HG03039 (cell line): ENCODE data around the gene LAMA1.
"Not testable (repeated sequence)": the region's sequence is repeated elsewhere in the genome, so short reads cannot be mapped to it uniquely, and the experiment has no call there.

Source experiments
- ATAC-seq: cut with Tn5 transposase; IDR thresholded peaks from one replicate; pipeline ENCODE4 v1.9.1; 2021; ENCODE audit warnings: mild to moderate bottlenecking, moderate library complexity; ENCODE audit not compliant: unreplicated experiment

Gene LAMA1

GRCh38 chr18:6954501-6954900 lies 163.1 kb downstream of the LAMA1 start:
- ATAC-seq = no peak

GRCh38 chr18:6951336-6952090 lies 166.1 kb downstream of the LAMA1 start:
- ATAC-seq = no peak

DNA sequence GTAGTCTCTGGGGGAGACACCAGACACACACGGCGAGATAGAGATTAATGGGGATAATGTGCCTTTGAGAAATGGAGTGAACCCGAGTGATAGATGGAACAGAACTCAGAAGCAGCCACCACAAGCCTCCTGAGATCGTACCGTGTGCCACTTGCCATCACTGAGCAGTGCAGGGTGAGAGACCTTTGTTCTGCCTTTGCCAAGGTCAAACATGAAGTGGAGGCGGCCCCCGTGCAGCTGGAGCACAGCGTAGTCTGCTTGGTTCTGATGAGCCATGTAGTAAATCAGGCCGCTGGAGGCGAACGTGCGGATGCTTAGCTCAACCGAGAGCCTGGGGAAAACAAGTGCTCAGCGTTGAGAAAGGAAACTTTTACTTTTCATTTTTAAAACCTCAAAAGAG lies 167.0 kb downstream of the LAMA1 start:
- no peak for ATAC-seq

DNA sequence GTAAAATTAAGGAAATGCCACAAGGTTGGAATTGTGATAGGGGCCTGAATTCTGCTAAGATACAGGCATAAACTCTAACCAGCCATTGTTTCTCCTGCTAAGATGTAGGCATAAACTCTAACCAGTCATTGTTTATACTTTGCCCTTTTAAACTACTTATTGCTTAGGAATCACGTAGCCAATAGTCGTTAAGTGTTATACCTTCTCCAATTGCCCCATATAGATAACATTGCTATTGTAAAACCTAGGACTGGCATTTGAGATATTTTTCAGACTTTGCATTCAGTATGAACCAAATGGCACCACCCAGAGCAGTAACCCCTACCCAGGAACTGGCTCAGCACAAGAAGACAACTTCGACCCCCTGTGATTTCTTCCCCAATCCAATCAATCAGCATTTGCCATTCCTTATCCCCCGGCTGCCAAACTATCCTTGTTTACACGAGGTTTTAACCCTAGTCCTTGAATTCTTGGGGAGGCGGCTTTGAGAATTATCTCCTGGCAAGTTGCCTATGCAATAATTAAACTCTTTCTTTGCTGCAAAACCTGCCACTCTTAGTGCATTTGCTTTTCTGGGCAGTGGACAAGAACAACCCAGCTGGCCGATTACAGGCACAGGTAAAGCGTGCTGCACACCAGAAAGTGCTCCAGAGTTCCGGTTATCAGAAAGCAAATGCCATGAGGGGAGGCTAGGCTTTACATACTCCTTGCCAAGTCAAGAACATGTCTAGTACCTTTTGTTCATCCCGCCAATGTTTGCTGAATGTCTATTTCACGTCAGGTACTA lies 167.6 kb downstream of the LAMA1 start:
- no peak for ATAC-seq

DNA sequence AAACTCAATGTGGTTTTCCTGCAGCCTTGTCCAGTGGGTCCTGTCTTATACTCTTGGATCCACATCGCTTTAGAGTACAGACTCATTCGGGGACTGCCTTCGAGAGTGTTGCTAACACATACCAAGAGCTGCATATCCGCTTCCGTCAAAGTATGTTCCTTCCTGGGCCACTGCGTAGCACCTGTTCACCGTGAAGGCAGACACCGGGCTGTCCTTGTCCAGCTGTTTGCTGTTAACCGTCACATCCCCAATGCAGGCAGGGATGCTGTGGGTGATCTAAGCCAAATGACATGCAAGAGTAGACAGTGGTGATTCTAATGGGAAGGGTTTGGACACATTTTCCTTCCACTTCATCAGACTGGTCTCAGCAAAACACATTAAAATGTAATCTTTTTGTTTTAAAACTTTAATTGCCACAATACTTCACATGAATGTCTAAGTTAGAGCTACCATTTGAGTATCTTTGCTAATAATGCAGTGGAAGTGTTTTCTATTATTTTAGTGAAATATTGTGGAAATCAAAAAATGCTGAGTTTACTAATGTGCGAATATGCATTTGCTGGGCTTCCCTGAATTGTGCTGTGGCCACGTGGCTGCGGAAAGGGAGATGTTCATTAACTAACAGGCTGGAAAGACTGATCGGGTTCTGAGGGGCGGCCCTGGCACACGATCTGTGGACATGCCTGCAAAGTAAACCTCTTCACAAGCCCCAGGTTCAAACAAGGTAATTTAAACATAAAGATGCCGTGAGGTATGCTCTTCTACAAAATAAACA lies 169.1 kb downstream of the LAMA1 start:
- no peak for ATAC-seq

- ATAC-seq = no peak
Measured at GRCh38 chr18:6947338-6948030, 170.1 kb downstream of the LAMA1 start.

DNA sequence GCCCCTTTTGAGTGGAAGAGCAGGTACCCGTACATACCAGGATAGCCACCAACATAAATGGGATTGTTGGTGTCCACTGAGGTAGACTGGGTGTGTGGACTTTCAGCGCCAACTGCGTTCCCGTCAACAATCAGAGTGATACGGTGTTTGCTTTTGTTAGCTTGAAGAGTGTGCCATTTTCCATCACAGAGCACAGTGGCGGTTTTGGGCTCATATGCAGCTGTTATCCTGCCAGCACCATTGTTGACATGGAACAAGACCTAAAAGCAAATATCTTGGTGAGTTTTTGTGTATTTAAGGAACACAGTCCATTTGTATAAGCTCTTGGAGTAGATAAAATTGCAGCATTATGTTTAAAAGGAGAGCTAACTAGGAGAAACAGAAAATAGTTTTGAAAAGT lies 174.5 kb downstream of the LAMA1 start:
- ATAC-seq = no peak

GRCh38 chr18:6942742-6943141 lies 174.9 kb downstream of the LAMA1 start:
- no peak for ATAC-seq

DNA sequence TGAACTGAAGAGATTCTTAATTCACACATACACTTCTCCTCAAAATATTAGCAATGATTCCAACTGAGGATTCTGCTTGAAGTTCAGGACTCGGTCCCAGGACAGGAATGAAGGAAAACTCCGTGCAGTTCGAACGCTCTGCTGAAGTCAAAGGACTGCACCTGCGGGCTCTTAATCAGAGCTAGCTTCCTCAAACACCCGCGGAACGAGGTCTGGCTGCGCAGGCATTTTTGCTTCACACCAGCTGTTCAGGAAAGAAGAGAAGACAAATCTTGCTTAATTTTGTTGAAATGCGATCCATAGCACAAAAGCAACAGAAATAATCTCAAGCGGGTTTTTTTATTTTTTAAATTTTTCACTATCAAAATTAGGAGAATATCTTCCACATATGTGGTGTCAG lies 175.6 kb downstream of the LAMA1 start:
- no peak for ATAC-seq

DNA sequence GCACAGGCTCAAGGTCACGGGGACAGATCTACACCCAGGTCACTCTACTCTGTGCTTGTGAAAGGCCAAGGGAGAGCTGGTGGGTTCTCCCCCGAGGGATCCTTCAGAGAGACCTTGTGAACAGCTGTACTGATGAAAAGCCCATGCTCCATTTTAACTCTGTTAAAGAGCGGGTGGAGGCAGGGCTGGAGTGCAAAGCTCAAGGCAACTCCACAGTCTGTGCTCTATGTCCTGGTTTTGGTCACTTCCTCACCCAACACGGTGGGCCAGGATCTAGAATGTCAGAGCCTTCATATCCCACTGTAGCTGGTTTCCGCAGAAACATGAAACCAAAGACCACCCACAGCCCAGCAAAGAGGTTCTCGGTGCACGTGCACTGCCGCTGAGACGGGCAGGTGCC lies 177.1 kb downstream of the LAMA1 start:
- no peak for ATAC-seq

DNA sequence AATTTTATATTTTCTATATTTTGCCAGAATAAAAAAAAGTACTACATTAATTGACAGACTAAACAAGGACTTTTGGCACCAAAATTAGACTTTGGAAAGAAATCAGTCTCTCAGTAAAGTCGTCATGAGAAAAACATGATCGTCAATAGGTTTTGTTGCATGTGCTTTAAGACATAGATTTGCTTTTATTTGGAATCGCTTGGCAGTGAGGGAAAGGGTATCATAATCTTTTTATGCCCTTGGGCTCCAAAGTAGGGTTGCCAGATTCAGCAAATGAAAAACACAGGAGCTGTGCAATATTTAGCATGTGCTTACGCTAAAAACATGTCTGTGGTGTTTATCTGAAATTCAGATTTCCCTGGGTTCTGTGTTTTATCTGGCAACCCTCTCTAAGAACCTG lies 177.6 kb downstream of the LAMA1 start:
- ATAC-seq = no peak

GRCh38 chr18:6938403-6938802 lies 179.2 kb downstream of the LAMA1 start:
- not testable (repeated sequence) for ATAC-seq

GRCh38 chr18:6938003-6938402 lies 179.6 kb downstream of the LAMA1 start:
- ATAC-seq = no peak

GRCh38 chr18:6934859-6935258 lies 182.7 kb downstream of the LAMA1 start:
- no peak for ATAC-seq

DNA sequence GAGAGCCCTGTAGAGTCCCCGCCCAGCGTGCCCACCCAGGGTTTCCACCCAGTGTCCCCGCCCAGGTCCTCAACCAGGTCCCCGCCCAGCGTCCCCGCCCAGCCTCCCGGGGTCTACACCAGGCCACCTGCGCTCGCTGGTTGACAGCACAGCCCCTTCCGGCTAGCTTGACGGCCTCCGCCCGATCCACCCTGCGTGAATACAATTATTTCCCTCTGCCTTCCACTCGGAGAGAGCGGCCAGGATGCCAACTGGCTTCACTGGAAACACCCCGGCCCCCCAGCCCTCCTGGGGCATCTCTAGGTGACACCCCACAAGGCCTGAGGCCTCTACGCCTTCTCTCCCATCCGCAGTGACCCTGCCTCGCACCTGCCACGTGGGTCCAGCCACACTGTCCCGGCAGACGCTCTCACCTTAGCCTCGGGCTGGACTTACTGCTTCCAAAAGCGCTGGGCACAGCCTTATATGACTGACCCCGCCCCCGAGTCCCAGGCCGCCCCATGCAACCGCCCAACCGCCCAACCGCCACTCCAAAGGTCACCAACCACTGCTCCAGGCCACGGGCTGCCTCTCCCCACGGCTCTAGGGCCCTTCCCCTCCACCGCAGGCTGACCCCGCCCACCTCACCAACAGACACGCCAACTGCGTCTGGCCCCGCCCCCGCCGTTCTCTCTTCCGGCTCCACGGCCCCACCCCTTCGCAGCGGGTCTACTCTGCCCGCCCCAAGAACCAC lies 188.1 kb downstream of the LAMA1 start:
- no peak for ATAC-seq

- no peak for ATAC-seq
Measured at GRCh38 chr18:6928359-6928758, 189.2 kb downstream of the LAMA1 start.

- no peak for ATAC-seq
Measured at GRCh38 chr18:6927153-6927552, 190.4 kb downstream of the LAMA1 start.

DNA sequence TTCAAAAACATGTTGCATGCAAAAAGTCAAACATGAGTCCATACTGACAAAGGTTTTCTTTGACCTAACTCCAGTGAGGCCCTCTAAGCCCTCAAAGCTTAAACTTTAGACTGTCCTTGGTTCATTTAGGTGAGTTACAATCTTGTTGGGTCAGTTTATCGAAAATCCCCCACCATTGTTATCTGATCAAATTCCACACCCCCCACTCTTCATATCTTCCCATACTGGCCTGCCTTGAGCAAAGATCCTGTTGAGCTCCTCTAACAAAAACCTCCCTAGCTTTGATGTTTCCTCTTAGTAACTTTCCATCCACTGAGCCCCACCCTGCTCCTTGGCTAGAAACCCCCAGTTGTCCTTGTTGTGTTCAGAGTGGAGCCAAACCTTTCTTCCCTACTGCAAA lies 194.4 kb downstream of the LAMA1 start:
- no peak for ATAC-seq

- no peak for ATAC-seq
Measured at GRCh38 chr18:6921571-6921970, 196.0 kb downstream of the LAMA1 start.
